ENCODE data around the gene ATOH8.

Gene ATOH8

GRCh38 chr2:85790499-85791188, 36.9 kb downstream of the ATOH8 start:
- no peak for DNase-seq

GRCh38 chr2:85791704-85792565, 38.1 kb downstream of the ATOH8 start:
- DNase-seq, result no peak

- DNase-seq, result no peak
Measured at GRCh38 chr2:85792783-85793441, 39.1 kb downstream of the ATOH8 start.

- DNase-seq, result no peak
Measured at GRCh38 chr2:85793584-85793983, 39.8 kb downstream of the ATOH8 start.

GRCh38 chr2:85794038-85794441, 40.2 kb downstream of the ATOH8 start:
- no peak for DNase-seq

- no peak for DNase-seq
Measured at GRCh38 chr2:85794491-85795121, 40.8 kb downstream of the ATOH8 start.

GRCh38 chr2:85795331-85796045, 41.7 kb downstream of the ATOH8 start:
- DNase-seq, result no peak

- DNase-seq, result no peak
Measured at GRCh38 chr2:85796046-85796340, 42.2 kb downstream of the ATOH8 start.

GRCh38 chr2:85796341-85797262, 42.8 kb downstream of the ATOH8 start:
- no peak for DNase-seq

- DNase-seq, result no peak
Measured at GRCh38 chr2:85797263-85797660, 43.5 kb downstream of the ATOH8 start.

GRCh38 chr2:85797921-85798320, 44.1 kb downstream of the ATOH8 start:
- no peak for DNase-seq

GRCh38 chr2:85799215-85799956, 45.6 kb downstream of the ATOH8 start:
- no peak for DNase-seq

GRCh38 chr2:85800586-85800985, 46.8 kb downstream of the ATOH8 start:
- DNase-seq, result no peak

- DNase-seq, result no peak
Measured at GRCh38 chr2:85801871-85802270, 48.1 kb downstream of the ATOH8 start.

GRCh38 chr2:85802354-85803103, 48.7 kb downstream of the ATOH8 start:
- DNase-seq, result no peak

- DNase-seq, result no peak
Measured at GRCh38 chr2:85803704-85804425, 50.1 kb downstream of the ATOH8 start.

GRCh38 chr2:85804583-85804982, 50.8 kb downstream of the ATOH8 start:
- no peak for DNase-seq

- DNase-seq, result no peak
Measured at GRCh38 chr2:85806358-85807118, 52.7 kb downstream of the ATOH8 start.

GRCh38 chr2:85807756-85808155, 54.0 kb downstream of the ATOH8 start:
- no peak for DNase-seq
